IPS DF 6.9 (cell line): ENCODE measurements around the gene KCTD14.
"Not testable (repeated sequence)": the region's sequence is repeated elsewhere in the genome, so short reads cannot be mapped to it uniquely, and the experiment has no call there.

Experiments
- DNase-seq: peaks from one replicate; pipeline ENCODE4 v3.0.0-alpha.2; 2013; ENCODE audit warnings: low read depth, low spot score
- H3K27ac ChIP-seq: one replicate; pipeline ENCODE4 v1.5.1; 2013; ENCODE audit warnings: low read length, control low read depth
- H3K27me3 ChIP-seq: 2 replicates; pipeline ENCODE4 v1.6.1; 2013; ENCODE audit warnings: mild to moderate bottlenecking, low read length; ENCODE audit not compliant: control insufficient read depth, insufficient read depth
- H3K36me3 ChIP-seq: 2 replicates; pipeline ENCODE4 v1.6.1; 2013; ENCODE audit warnings: low read length; ENCODE audit not compliant: control insufficient read depth, insufficient read depth
- H3K4me1 ChIP-seq: 2 replicates; pipeline ENCODE4 v1.6.1; 2013; ENCODE audit warnings: low read length; ENCODE audit not compliant: control insufficient read depth, insufficient read depth
- H3K4me3 ChIP-seq: 2 replicates; pipeline ENCODE4 v1.5.1; 2013; ENCODE audit warnings: mild to moderate bottlenecking, low read length
- H3K9me3 ChIP-seq: 2 replicates; pipeline ENCODE4 v1.6.1; 2013; ENCODE audit warnings: low read length, inconsistent platforms; ENCODE audit not compliant: control insufficient read depth, insufficient read depth
- WGBS: extraction: QIAGEN DNeasy Blood & Tissue Kit; methylation state at CpG from one replicate; pipeline ENCODE4 v1.1.7; 2013; ENCODE audit warnings: mixed read lengths, missing lambda C conversion rate; ENCODE audit not compliant: insufficient read length, insufficient coverage; 5-methylcytosine and 5-hydroxymethylcytosine counted together

KCTD14 gene

GRCh38 chr11:78025378-78025777 is 2.3 kb upstream of the KCTD14 start:
- no peak overlapping the region for H3K4me3 ChIP-seq
- H3K9me3 ChIP-seq = no peaks in the 10 kb centered on the region
- no peaks in the 10 kb centered on the region for H3K36me3 ChIP-seq
- H3K27ac ChIP-seq = no peak overlapping the region
- H3K27me3 ChIP-seq = no peaks in the 10 kb centered on the region
- no peak for DNase-seq
- H3K4me1 ChIP-seq = peaks cover 2% of the 10 kb centered on the region; the same call in 1 of the 2 replicates

GRCh38 chr11:78023426-78023825 is 350 bp upstream of the KCTD14 start:
- WGBS = no CpG with 5 or more reads among the region's 7 CpGs
- no peaks in the 10 kb centered on the region for H3K27me3 ChIP-seq

DNA sequence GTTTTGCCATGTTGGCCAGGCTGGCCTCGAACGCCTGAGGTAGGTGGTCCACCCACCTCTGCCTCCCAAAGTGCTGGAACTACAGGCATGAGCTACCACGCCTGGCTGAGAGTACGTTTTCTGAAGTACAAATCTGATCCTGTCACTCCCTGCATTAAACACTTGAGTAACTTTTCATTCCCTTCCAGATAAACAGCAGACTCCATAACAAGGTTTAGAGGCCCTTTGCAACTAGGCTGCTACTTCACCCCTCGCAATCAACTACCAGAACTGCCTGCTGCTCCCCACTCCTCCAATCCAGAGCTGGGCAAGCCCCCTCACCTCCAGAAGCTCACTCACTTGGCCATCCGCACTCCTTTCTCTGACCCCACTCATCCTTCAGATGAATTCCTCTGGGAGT is 1.5 kb downstream of the KCTD14 start:
- no peak overlapping the region for H3K27ac ChIP-seq
- no peak for DNase-seq
- H3K27me3 ChIP-seq = no peaks in the 10 kb centered on the region
- peaks cover 2% of the 10 kb centered on the region; the same call in 1 of the 2 replicates for H3K4me1 ChIP-seq
- no peak overlapping the region for H3K4me3 ChIP-seq
- H3K36me3 ChIP-seq = 0 out of 2 replicates have a peak, but pooled peaks cover 5% of the 10 kb centered on the region
- H3K9me3 ChIP-seq = no peaks in the 10 kb centered on the region
- WGBS = no CpG with 5 or more reads among the region's 6 CpGs

More at GRCh38 chr11:78023426-78023825, 350 bp upstream of the KCTD14 start:
- DNase-seq = no peak
- Histone ChIP-seq H3K27ac (no peak overlapping the region), H3K4me3 (peak overlapping the region; percentile 50; the same call in 1 of the 2 replicates), H3K4me1 (peaks cover 2% of the 10 kb centered on the region; the same call in 1 of the 2 replicates), H3K36me3 (no peaks in the 10 kb centered on the region), H3K9me3 (no peaks in the 10 kb centered on the region)

GRCh38 chr11:78020246-78020645 is 2.8 kb downstream of the KCTD14 start:
- Histone ChIP-seq H3K9me3 (no peaks in the 10 kb centered on the region), H3K4me1 (peaks cover 2% of the 10 kb centered on the region; the same call in 1 of the 2 replicates), H3K36me3 (peaks cover 6% of the 10 kb centered on the region; the same call in 1 of the 2 replicates), H3K27me3 (no peaks in the 10 kb centered on the region), H3K27ac (no peak overlapping the region), H3K4me3 (no peak overlapping the region)
- WGBS = no CpG with 5 or more reads among the region's 3 CpGs
- no peak for DNase-seq

DNA sequence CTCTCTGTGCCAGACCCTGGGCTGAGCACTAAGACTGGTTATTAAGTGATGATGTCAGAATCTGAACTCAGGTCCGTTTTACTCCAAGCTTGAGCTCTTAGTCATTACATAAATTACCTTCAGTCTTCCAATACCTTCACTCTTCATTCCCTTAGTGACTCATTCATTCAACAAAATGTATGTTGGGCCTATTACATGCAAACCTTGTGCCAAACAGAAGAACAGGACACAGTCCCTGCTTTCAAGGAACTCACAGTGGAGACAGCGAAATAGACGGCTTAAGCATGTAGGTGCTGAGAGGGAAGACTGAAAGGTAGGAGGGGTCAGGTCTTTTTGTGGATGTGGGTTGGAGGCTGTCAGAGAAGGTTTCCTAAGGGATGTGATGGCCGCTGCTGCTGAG is 3.3 kb downstream of the KCTD14 start:
- Histone ChIP-seq H3K27me3 (no peaks in the 10 kb centered on the region), H3K36me3 (peaks cover 6% of the 10 kb centered on the region; the same call in 1 of the 2 replicates), H3K4me1 (peaks cover 2% of the 10 kb centered on the region; the same call in 1 of the 2 replicates), H3K4me3 (no peak overlapping the region), H3K27ac (no peak overlapping the region), H3K9me3 (no peaks in the 10 kb centered on the region)
- WGBS = no CpG with 5 or more reads among the region's 4 CpGs
- DNase-seq = no peak

GRCh38 chr11:78015878-78016277 is 7.2 kb downstream of the KCTD14 start:
- H3K9me3 ChIP-seq = no peaks in the 10 kb centered on the region
- H3K4me3 ChIP-seq = no peak overlapping the region
- DNase-seq = no peak
- no peaks in the 10 kb centered on the region for H3K27me3 ChIP-seq
- no peaks in the 10 kb centered on the region for H3K4me1 ChIP-seq
- H3K36me3 ChIP-seq = peaks cover 6% of the 10 kb centered on the region; the same call in 1 of the 2 replicates
- no CpG with 5 or more reads among the region's 1 CpG for WGBS
- H3K27ac ChIP-seq = no peak overlapping the region

GRCh38 chr11:78014937-78015520 is 8.0 kb downstream of the KCTD14 start:
- DNase-seq, H3K27ac ChIP-seq: not testable (repeated sequence)
- WGBS = no CpG with 5 or more reads among the region's 6 CpGs

GRCh38 chr11:78011301-78011700 is 11.8 kb downstream of the KCTD14 start:
- DNase-seq = no peak
- H3K9me3 ChIP-seq = no peaks in the 10 kb centered on the region
- H3K27me3 ChIP-seq = no peaks in the 10 kb centered on the region
- no peaks in the 10 kb centered on the region; the same call in 1 of the 2 replicates for H3K36me3 ChIP-seq
- H3K27ac ChIP-seq = no peak overlapping the region
- H3K4me1 ChIP-seq = no peaks in the 10 kb centered on the region
- no CpG with 5 or more reads among the region's 2 CpGs for WGBS
- no peak overlapping the region for H3K4me3 ChIP-seq

More at GRCh38 chr11:78014937-78015520, 8.0 kb downstream of the KCTD14 start:
- H3K4me1 ChIP-seq, H3K27me3 ChIP-seq, H3K4me3 ChIP-seq, H3K9me3 ChIP-seq, H3K36me3 ChIP-seq: not testable (repeated sequence)

DNA sequence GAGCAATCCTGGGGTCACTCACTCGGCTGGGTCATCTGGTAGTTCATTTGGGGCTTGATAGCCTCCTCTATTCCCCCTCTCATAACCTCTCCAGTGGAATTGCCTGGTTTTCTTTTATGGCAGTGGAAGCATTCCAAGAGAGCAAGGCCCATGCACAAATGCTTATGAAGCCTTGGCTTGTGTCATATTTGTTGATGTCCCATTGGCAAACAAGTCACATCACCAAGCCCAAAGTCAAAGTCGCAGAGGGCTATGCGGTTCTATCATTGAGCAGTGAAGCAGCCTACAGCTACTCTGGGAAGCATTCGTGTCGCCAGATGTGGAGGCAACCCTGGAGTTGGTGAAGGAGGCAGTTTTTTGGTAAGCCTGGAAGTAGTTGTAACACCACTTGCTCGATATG is 12.3 kb downstream of the KCTD14 start:
- Histone ChIP-seq H3K4me1 (no peaks in the 10 kb centered on the region), H3K27ac (no peak overlapping the region), H3K4me3 (no peak overlapping the region), H3K9me3 (no peaks in the 10 kb centered on the region), H3K27me3 (no peaks in the 10 kb centered on the region), H3K36me3 (no peaks in the 10 kb centered on the region)
- no peak for DNase-seq
- WGBS = no CpG with 5 or more reads among the region's 6 CpGs

GRCh38 chr11:78010304-78010703 is 12.8 kb downstream of the KCTD14 start:
- Histone ChIP-seq H3K4me1 (no peaks in the 10 kb centered on the region), H3K36me3 (no peaks in the 10 kb centered on the region), H3K27ac (no peak overlapping the region), H3K4me3 (no peak overlapping the region), H3K27me3 (no peaks in the 10 kb centered on the region), H3K9me3 (no peaks in the 10 kb centered on the region)
- DNase-seq = no peak
- WGBS = no CpG with 5 or more reads among the region's 1 CpG

GRCh38 chr11:78009062-78009461 is 14.0 kb downstream of the KCTD14 start:
- WGBS = no CpG with 5 or more reads among the region's 2 CpGs
- H3K4me1 ChIP-seq = no peaks in the 10 kb centered on the region

More at GRCh38 chr11:78009062-78009461, 14.0 kb downstream of the KCTD14 start:
- Histone ChIP-seq H3K36me3 (no peaks in the 10 kb centered on the region), H3K27me3 (no peaks in the 10 kb centered on the region), H3K27ac (no peak overlapping the region), H3K4me3 (no peak overlapping the region), H3K9me3 (no peaks in the 10 kb centered on the region)
- no peak for DNase-seq
